H1 (cell line): Measurements from ENCODE around the gene KANTR. TPM values are rescaled to one million over a fixed set of nuclear protein-coding genes. Genes with fewer than 3 reads are reported as not detected.

Experiments used
- CTCF ChIA-PET: fragments of 300-600 bp; sonication (Branson Sonifier 250); formaldehyde crosslinking; loops from one replicate; lab custom pipeline; 2021; ENCODE audit not compliant: partially characterized antibody; lab: Charles Lee
- POLR2A ChIA-PET: fragments of 300-600 bp; sonication (Branson Sonifier 250); formaldehyde crosslinking; loops from one replicate; lab custom pipeline; 2021; ENCODE audit warnings: inconsistent platforms; ENCODE audit not compliant: partially characterized antibody; lab: Charles Lee
- DNase-seq, 2 experiments: peaks; one replicate each; pipeline versions ENCODE4 v3.0.0 to v3.0.0-alpha.2; 2010 to 2022; ENCODE audit warnings: low spot score in 2 of 2, low read depth in 1 of 2, mixed read lengths in 1 of 2
- FAIRE-seq: peaks from 2 replicates; lab custom pipeline; 2011; peaks lifted over from hg19 to GRCh38; lab: Jason Lieb, UNC
- H2AFZ ChIP-seq: 2 replicates; pipeline ENCODE4 v1.8.1; 2012; ENCODE audit warnings: low read length, inconsistent platforms
- H2AK5ac ChIP-seq: 2 replicates; pipeline ENCODE4 v1.6.1; 2013; ENCODE audit warnings: low read depth, low read length
- H2BK120ac ChIP-seq: replicated peaks from 2 replicates; pipeline ENCODE3; 2013; ENCODE audit warnings: low read depth, low read length, inconsistent platforms
- H2BK12ac ChIP-seq: 2 replicates; pipeline ENCODE4 v1.6.1; 2013; ENCODE audit warnings: low read depth, low read length
- H2BK15ac ChIP-seq: 2 replicates; pipeline ENCODE4 v1.6.1; 2013; ENCODE audit warnings: low read length
- H2BK20ac ChIP-seq: 2 replicates; pipeline ENCODE4 v1.6.1; 2013; ENCODE audit warnings: low read length
- H2BK5ac ChIP-seq: 2 replicates; pipeline ENCODE4 v1.6.1; 2013; ENCODE audit warnings: low read depth, low read length
- H3K14ac ChIP-seq: 2 replicates; pipeline ENCODE4 v1.6.1; 2013; ENCODE audit warnings: inconsistent platforms; ENCODE audit not compliant: insufficient read length
- H3K18ac ChIP-seq: 2 replicates; pipeline ENCODE4 v1.6.1; 2013; ENCODE audit warnings: low read length; ENCODE audit errors: extremely low read depth
- H3K23ac ChIP-seq: 2 replicates; pipeline ENCODE4 v1.6.1; 2013; ENCODE audit warnings: inconsistent platforms; ENCODE audit not compliant: insufficient read length
- H3K23me2 ChIP-seq: 2 replicates; pipeline ENCODE4 v1.6.1; 2013; ENCODE audit warnings: low read depth, low read length
- H3K27ac ChIP-seq: 2 replicates; pipeline ENCODE4 v1.6.1; 2011; ENCODE audit warnings: low read depth, low read length, inconsistent platforms
- H3K27me3 ChIP-seq, 4 experiments: replicated peaks in 1 of 4; 1 replicate in 1 of 4; 2 replicates in 3 of 4; pipeline versions ENCODE4 v1.6.1 to v1.8.1; 2011 to 2013; ENCODE audit warnings: low read length in 3 of 4, mild to moderate bottlenecking in 3 of 4, inconsistent platforms in 2 of 4, mixed read lengths in 2 of 4, moderate library complexity in 1 of 4; ENCODE audit not compliant: control insufficient read depth in 3 of 4, insufficient read depth in 3 of 4; ENCODE audit errors: extremely low read depth in 1 of 4
- H3K36me3 ChIP-seq, 4 experiments: 2 replicates each; pipeline versions ENCODE4 v1.6.1 to v1.8.1; 2011 to 2013; ENCODE audit warnings: mild to moderate bottlenecking in 4 of 4, low read length in 3 of 4, moderate library complexity in 2 of 4, control low read depth in 1 of 4, inconsistent platforms in 1 of 4; ENCODE audit not compliant: insufficient read depth in 4 of 4, control insufficient read depth in 2 of 4
- H3K4ac ChIP-seq: replicated peaks from 2 replicates; pipeline ENCODE3; 2013; ENCODE audit warnings: low read length, low read depth, mixed read lengths, inconsistent platforms; ENCODE audit not compliant: insufficient read length
- H3K4me1 ChIP-seq, 4 experiments: replicated peaks in 1 of 4; 1 replicate in 1 of 4; 2 replicates in 3 of 4; pipeline versions ENCODE4 v1.6.1 to v1.8.1; 2011 to 2013; ENCODE audit warnings: low read length in 3 of 4, inconsistent platforms in 2 of 4, mixed read lengths in 1 of 4; ENCODE audit not compliant: insufficient read depth in 4 of 4, control insufficient read depth in 3 of 4
- H3K4me2 ChIP-seq, 2 experiments: 2 replicates each; pipeline versions ENCODE4 v1.6.1 to v1.8.1; 2011 to 2013; ENCODE audit warnings: low read depth in 2 of 2, low read length in 2 of 2, control low read depth in 1 of 2, inconsistent platforms in 1 of 2, mild to moderate bottlenecking in 1 of 2; ENCODE audit not compliant: insufficient read depth in 1 of 2
- H3K4me3 ChIP-seq, 4 experiments: fragments of 200-600, 300-600 bp in 1 of 4; sonication (generic), shearing (Covaris generic), sonication (Bioruptor Twin) in 1 of 4; 2 replicates each; pipeline versions ENCODE4 v1.5.1 to v1.8.1; 2011 to 2016; ENCODE audit warnings: low read length in 4 of 4, low read depth in 3 of 4, control low read depth in 2 of 4, inconsistent platforms in 2 of 4, mild to moderate bottlenecking in 2 of 4, mixed read lengths in 1 of 4, moderate library complexity in 1 of 4; ENCODE audit not compliant: insufficient read depth in 2 of 4; ENCODE audit errors: extremely low read depth in 1 of 4
- H3K56ac ChIP-seq: replicated peaks from 2 replicates; pipeline ENCODE3; 2013; ENCODE audit warnings: low read depth, mild to moderate bottlenecking, mixed read lengths, low read length, inconsistent platforms; ENCODE audit not compliant: insufficient read length
- H3K79me1 ChIP-seq: 2 replicates; pipeline ENCODE4 v1.6.1; 2013; ENCODE audit warnings: low read depth, low read length, control low read depth
- H3K79me2 ChIP-seq, 2 experiments: 2 replicates each; pipeline versions ENCODE4 v1.6.1 to v1.8.1; 2012 to 2013; ENCODE audit warnings: low read length in 2 of 2, mild to moderate bottlenecking in 2 of 2, inconsistent platforms in 1 of 2; ENCODE audit not compliant: insufficient read depth in 2 of 2, control insufficient read depth in 1 of 2
- H3K9ac ChIP-seq, 4 experiments: replicated peaks in 1 of 4; 1 replicate in 1 of 4; 2 replicates in 3 of 4; pipeline versions ENCODE4 v1.6.1 to v1.8.1; 2011 to 2013; ENCODE audit warnings: low read depth in 3 of 4, low read length in 3 of 4, control low read depth in 2 of 4, mild to moderate bottlenecking in 2 of 4, moderate library complexity in 2 of 4, inconsistent platforms in 1 of 4; ENCODE audit errors: extremely low read depth in 1 of 4
- H3K9me3 ChIP-seq, 2 experiments: 2 replicates each; pipeline versions ENCODE4 v1.6.1 to v1.8.1; 2012 to 2013; ENCODE audit warnings: mild to moderate bottlenecking in 2 of 2, moderate library complexity in 2 of 2, control low read depth in 1 of 2, inconsistent platforms in 1 of 2, low read depth in 1 of 2, low read length in 1 of 2, mixed read lengths in 1 of 2; ENCODE audit not compliant: insufficient read depth in 2 of 2
- H4K20me1 ChIP-seq, 2 experiments: replicated peaks in 1 of 2; 2 replicates each; pipeline versions ENCODE3 to v1.8.1; 2011 to 2013; ENCODE audit warnings: inconsistent platforms in 2 of 2, low read length in 2 of 2, mild to moderate bottlenecking in 1 of 2; ENCODE audit not compliant: insufficient read depth in 2 of 2, control insufficient read depth in 1 of 2
- H4K5ac ChIP-seq: 2 replicates; pipeline ENCODE4 v1.6.1; 2013; ENCODE audit warnings: low read length, low read depth, mixed read lengths, inconsistent platforms; ENCODE audit not compliant: insufficient read length
- H4K8ac ChIP-seq: 2 replicates; pipeline ENCODE4 v1.8.0; 2013; ENCODE audit warnings: mild to moderate bottlenecking, moderate library complexity, low read length, inconsistent platforms; ENCODE audit not compliant: insufficient read depth; ENCODE audit errors: extremely low read depth
- H4K91ac ChIP-seq: replicated peaks from 2 replicates; pipeline ENCODE3; 2013; ENCODE audit warnings: low read length, mixed read lengths, inconsistent platforms; ENCODE audit not compliant: insufficient read length
- CEBPB ChIP-seq: IDR thresholded peaks from 2 replicates; pipeline ENCODE4 v1.6.1; 2012; ENCODE audit warnings: low read depth, low read length
- JUN ChIP-seq: IDR thresholded peaks from 2 replicates; pipeline ENCODE4 v1.6.1; 2011; ENCODE audit warnings: low read depth, mild to moderate bottlenecking, improper control_type of control experiment, low read length
- KDM1A ChIP-seq: fragments of 200-600, 300-600 bp; sonication (generic); IDR thresholded peaks from 2 replicates; pipeline ENCODE4 v1.7.1; 2016; ENCODE audit warnings: mild to moderate bottlenecking, low read length, borderline replicate concordance
- KDM4A ChIP-seq: IDR thresholded peaks from one replicate; pipeline ENCODE4 v1.7.1; 2012; ENCODE audit warnings: low read depth, mild to moderate bottlenecking, moderate library complexity, low read length, inconsistent platforms; ENCODE audit not compliant: severe bottlenecking
- PHF8 ChIP-seq: fragments of 200-600 bp; sonication (generic); conservative IDR thresholded peaks from 2 replicates; pipeline ENCODE4 v1.7.1; 2012; ENCODE audit warnings: low read depth, mild to moderate bottlenecking, inconsistent platforms, low read length, moderate library complexity
- POLR2A ChIP-seq, 2 experiments: IDR thresholded peaks; 1 replicate in 1 of 2; 2 replicates in 1 of 2; pipeline ENCODE4 v1.6.1; 2011; ENCODE audit warnings: low read depth in 2 of 2, low read length in 2 of 2, mild to moderate bottlenecking in 2 of 2; ENCODE audit errors: control extremely low read depth in 1 of 2
- SP1 ChIP-seq: IDR thresholded peaks from 2 replicates; pipeline ENCODE4 v1.6.1; 2011; ENCODE audit warnings: low read depth, low read length
- TBP ChIP-seq: IDR thresholded peaks from 2 replicates; pipeline ENCODE4 v1.6.1; 2011; ENCODE audit warnings: low read depth, low read length, improper control_type of control experiment
- YY1 ChIP-seq: IDR thresholded peaks from 2 replicates; pipeline ENCODE4 v1.6.1; 2011; ENCODE audit warnings: low read depth, mild to moderate bottlenecking, low read length
- WGBS, 2 experiments: shearing (Covaris generic) in 1 of 2; methylation state at CpG; one replicate each; pipeline versions ENCODE4 v1.1.6 to v1.1.7; 2013 to 2015; ENCODE audit warnings: low lambda C conversion rate in 2 of 2, mixed read lengths in 2 of 2, inconsistent platforms in 1 of 2, low coverage in 1 of 2, missing lambda C conversion rate in 1 of 2; ENCODE audit not compliant: insufficient replicate concordance in 2 of 2, insufficient coverage in 1 of 2, insufficient read length in 1 of 2; ENCODE audit errors: extremely low coverage in 1 of 2, missing lambda C conversion rate in 1 of 2; 5-methylcytosine and 5-hydroxymethylcytosine counted together
- polyA plus RNA-seq, 7 experiments: library from polyadenylated mRNA; depleted of rRNA in 3 of 7; stranded (reverse) in 5 of 7; unstranded in 2 of 7; fragments of >200 nt in 5 of 7; fragments of 200-250 nt in 2 of 7; gene quantifications; 1 replicate in 5 of 7; 2 replicates in 1 of 7; 4 replicates in 1 of 7; pipeline versions ENCODE4 v1.2.1 to v1.2.3, GENCODE V29; 2011 to 2013; ENCODE audit warnings: missing spikeins in 2 of 7, mixed read lengths in 2 of 7
- total RNA-seq: library from RNA; stranded (reverse); fragmentation: NEBNext Ultra II Directional; extraction: Animal tissue kit (Norgen Biotek cat#: 25700); gene quantifications from 2 replicates; pipeline ENCODE4 v1.2.1, GENCODE V29; 2021
- TF ChIP-seq, protein P1 (sequence below): IDR thresholded peaks from 2 replicates; pipeline ENCODE4 v1.6.1; 2012; ENCODE audit warnings: inconsistent platforms

The KANTR gene
- total and polyA plus RNA-seq, 2 of the 8 experiments (the other 6 are each of a cell fraction or from before 2014, with no cell fraction given), result 7.7 to 9.5 TPM

DNA sequence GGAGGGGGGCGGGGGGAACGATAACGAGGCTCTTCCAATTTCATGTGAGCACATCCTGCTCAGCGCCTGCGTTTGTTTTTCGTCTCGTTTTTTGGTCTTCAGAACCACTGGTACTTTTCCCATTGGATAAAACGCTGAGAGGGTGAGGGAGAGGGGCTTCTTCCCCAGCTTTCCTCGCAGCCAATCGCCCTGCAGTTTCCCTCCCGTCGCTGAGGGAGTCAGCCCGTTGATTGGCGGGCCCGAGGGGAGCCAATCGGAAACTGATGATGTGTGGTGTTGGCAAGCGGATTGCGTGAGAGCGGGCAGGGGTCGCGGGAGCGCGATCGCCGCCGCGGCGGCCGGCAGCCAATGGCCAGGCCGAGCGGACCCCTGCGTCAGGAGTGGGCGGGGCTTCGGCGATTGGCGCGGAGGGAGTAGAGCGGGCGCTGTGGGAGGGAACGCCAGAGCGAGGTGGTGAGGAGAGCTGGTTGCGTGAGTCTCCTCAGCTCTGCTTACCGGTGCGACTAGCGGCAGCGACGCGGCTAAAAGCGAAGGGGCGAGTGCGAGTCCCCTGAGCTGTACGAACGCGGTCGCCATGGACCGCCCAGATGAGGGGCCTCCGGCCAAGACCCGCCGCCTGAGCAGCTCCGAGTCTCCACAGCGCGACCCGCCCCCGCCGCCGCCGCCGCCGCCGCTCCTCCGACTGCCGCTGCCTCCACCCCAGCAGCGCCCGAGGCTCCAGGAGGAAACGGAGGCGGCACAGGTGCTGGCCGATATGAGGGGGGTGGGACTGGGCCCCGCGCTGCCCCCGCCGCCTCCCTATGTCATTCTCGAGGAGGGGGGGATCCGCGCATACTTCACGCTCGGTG is 11.8 kb upstream of the KANTR start, which contains the start of gene TSPYL2:
TSPYL2 (plus strand) TSS at position 443 of the 848 bp plus-strand sequence; CDS start at position 575, 132 bp downstream.
- no peak within 1 kb of the TSS for H2BK12ac ChIP-seq
- no peak within 1 kb of the TSS for H2BK15ac ChIP-seq
- POLR2A ChIA-PET, result interaction anchor here (0.6 to 1.7 kb wide), 11 partner anchors 10 to 1686 kb away, joined by 3 to 12 read pairs (median 3); partner anchors contain the start of genes GPR173 and KANTR
- H3K14ac ChIP-seq, result no peak within 1 kb of the TSS
- no peak within 1 kb of the TSS for H2BK5ac ChIP-seq
- no peaks in the 10 kb centered on the region for H3K27me3 ChIP-seq
- no peak within 1 kb of the TSS for H2AFZ ChIP-seq
- H3K27ac ChIP-seq, result peak within 1 kb of the TSS; percentile 83; the same call in 1 of the 2 replicates
- H2BK20ac ChIP-seq, result no peak within 1 kb of the TSS
- no peak within 1 kb of the TSS for H2AK5ac ChIP-seq
- H3K4me1 ChIP-seq, result no peaks in the 10 kb centered on the region; a peak in 2 of 7 replicates
- H3K4ac ChIP-seq, result no peak within 1 kb of the TSS
- WGBS, 2 experiments, result 1% methylated on average over 23 of the region's 86 CpGs; no CpG with 5 or more reads in 1 of the 2 experiments
- H3K23ac ChIP-seq, result no peak within 1 kb of the TSS
- H3K36me3 ChIP-seq, result peaks cover 6 to 26% (median 17%) of the 10 kb centered on the region in 4 experiments; a peak in 6 of 8 replicates
- peaks cover 0 to 9% of the 10 kb centered on the region in 2 experiments for H4K20me1 ChIP-seq
- no peaks in the 10 kb centered on the region; the same call in 1 of the 2 replicates for H3K79me1 ChIP-seq
- H3K79me2 ChIP-seq, result peaks cover 0 to 11% of the 10 kb centered on the region in 2 experiments; a peak in 2 of 4 replicates
- peak within 1 kb of the TSS; percentile 46 to 80 (median 63) for H3K9ac ChIP-seq
- peak; percentile 89 to 90 for DNase-seq
- peak within 1 kb of the TSS; percentile 93 for H4K8ac ChIP-seq
- H3K4me3 ChIP-seq, result peak within 1 kb of the TSS; percentile 66 to 87 (median 68)
- peaks cover 2% of the 10 kb centered on the region; the same call in 1 of the 2 replicates for H3K23me2 ChIP-seq
- no peak within 1 kb of the TSS; the same call in 1 of the 2 replicates for H3K18ac ChIP-seq
- CTCF ChIA-PET, result interaction anchor here (0.6 to 1.4 kb wide), 2 partner anchors 9 to 162 kb away, joined by 3 to 4 read pairs; no protein-coding TSS in a partner anchor
- no peaks in the 10 kb centered on the region for H3K9me3 ChIP-seq
- no peak within 1 kb of the TSS for H4K5ac ChIP-seq
- FAIRE-seq, result peak; percentile 97
- H4K91ac ChIP-seq, result no peak within 1 kb of the TSS
- no peak within 1 kb of the TSS for H3K56ac ChIP-seq
- no peak within 1 kb of the TSS for H2BK120ac ChIP-seq
- H3K4me2 ChIP-seq, result peak within 1 kb of the TSS; percentile 84 to 95
- TF ChIP-seq PHF8, result peak; percentile 89
- no peak for TF ChIP-seq YY1
- TF ChIP-seq SP1, result peak; percentile 72
- TF ChIP-seq POLR2A (IDR thresholded peaks at IDR 0.05; ENCODE audit: control extremely low read depth in 1 of 2, low read depth in 2 of 2, low read length in 2 of 2), result peak; percentile 98
- TF ChIP-seq, protein P1, sequence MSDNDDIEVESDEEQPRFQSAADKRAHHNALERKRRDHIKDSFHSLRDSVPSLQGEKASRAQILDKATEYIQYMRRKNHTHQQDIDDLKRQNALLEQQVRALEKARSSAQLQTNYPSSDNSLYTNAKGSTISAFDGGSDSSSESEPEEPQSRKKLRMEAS, result no peak
- TF ChIP-seq JUN, result no peak
- TF ChIP-seq TBP, result peak; percentile 96
- TF ChIP-seq KDM1A, result no peak
- peak; percentile 21; the same call in 1 of the 2 replicates for TF ChIP-seq CEBPB
- TF ChIP-seq KDM4A, result peak; percentile 33
